A673 (cell line): ENCODE results near the gene SH3D19. TPM values are rescaled to one million over a fixed set of nuclear protein-coding genes. Genes with fewer than 3 reads are reported as not detected.

Experiments used
- BruUV-seq: library from RNA; stranded (reverse); fragments of 400-500 nt; replicated peaks from 2 replicates; lab custom pipeline; 2021; lab: Mats Ljungman, UMichigan
- CTCF ChIA-PET: fragments of 300-600 bp; sonication (Branson Sonifier 250); formaldehyde crosslinking; loops from one replicate; lab custom pipeline; 2022; ENCODE audit warnings: antibody characterized with exemption; lab: Charles Lee
- POLR2A ChIA-PET: fragments of 300-600 bp; sonication (Branson Sonifier 250); formaldehyde crosslinking; loops from one replicate; lab custom pipeline; 2022; ENCODE audit warnings: antibody characterized with exemption; ENCODE audit not compliant: low non-redundant PET; lab: Charles Lee
- DNase-seq: peaks from one replicate; pipeline ENCODE4 v3.0.0-alpha.2; 2015; ENCODE audit warnings: low spot score
- H3K27ac ChIP-seq: fragments of 200-600 bp; sonication (generic); 2 replicates; pipeline ENCODE4 v1.5.1; 2016; ENCODE audit warnings: mixed run types, low read depth, mild to moderate bottlenecking, mixed read lengths, antibody characterized with exemption, low read length; ENCODE audit not compliant: poor library complexity, severe bottlenecking
- H3K27me3 ChIP-seq: fragments of 200-600 bp; sonication (generic); replicated peaks from 2 replicates; pipeline ENCODE4 v1.6.1; 2017; ENCODE audit warnings: mixed run types, low read depth, mild to moderate bottlenecking, mixed read lengths, antibody characterized with exemption, low read length; ENCODE audit not compliant: insufficient read depth, poor library complexity
- H3K36me3 ChIP-seq: fragments of 200-600 bp; sonication (generic); 2 replicates; pipeline ENCODE4 v1.6.1; 2016; ENCODE audit warnings: mixed run types, mild to moderate bottlenecking, mixed read lengths, antibody characterized with exemption, low read length; ENCODE audit not compliant: insufficient read depth, poor library complexity, severe bottlenecking
- H3K4me1 ChIP-seq: fragments of 200-600 bp; sonication (generic); 2 replicates; pipeline ENCODE4 v1.6.1; 2017; ENCODE audit warnings: mixed run types, mild to moderate bottlenecking, mixed read lengths, antibody characterized with exemption, low read length; ENCODE audit not compliant: insufficient read depth, poor library complexity, severe bottlenecking
- H3K4me3 ChIP-seq: fragments of 200-600 bp; sonication (generic); 2 replicates; pipeline ENCODE4 v1.5.1; 2016; ENCODE audit warnings: low read depth, mixed run types, mild to moderate bottlenecking, mixed read lengths, low read length; ENCODE audit not compliant: poor library complexity, severe bottlenecking
- H3K9me3 ChIP-seq: fragments of 200-600 bp; sonication (generic); 2 replicates; pipeline ENCODE4 v1.6.1; 2016; ENCODE audit warnings: mixed run types, low read depth, mild to moderate bottlenecking, mixed read lengths, antibody characterized with exemption, low read length; ENCODE audit not compliant: poor library complexity, severe bottlenecking
- CTCF ChIP-seq: fragments of 300-800, 200-600 bp; sonication (generic); conservative IDR thresholded peaks from 2 replicates; pipeline ENCODE4 v1.5.1; 2017; ENCODE audit warnings: low read depth, mild to moderate bottlenecking, antibody characterized with exemption, low read length, moderate library complexity, mixed read lengths
- EZH2 ChIP-seq: fragments of 200-600 bp; sonication (generic); IDR thresholded peaks from 2 replicates; pipeline ENCODE4 v1.6.1; 2017; ENCODE audit warnings: borderline replicate concordance, low read depth, mild to moderate bottlenecking, mixed read lengths, antibody characterized with exemption, low read length; ENCODE audit not compliant: poor library complexity, severe bottlenecking
- intact Hi-C: fragments of 100-400 bp; cut with micrococcal nuclease; formaldehyde crosslinking; loops from one replicate; pipeline ENCODE4 v1.10.0; 2022; ENCODE audit not compliant: unreplicated experiment
- total RNA-seq: library from RNA; stranded (reverse); gene quantifications from 2 replicates; pipeline ENCODE4 v1.2.3, GENCODE V29; 2021

Gene SH3D19
- total RNA-seq, 1 experiment from 2014 or later = 0.86 TPM

- ChIA-PET CTCF (no interaction called here), POLR2A (no interaction called here)
- TF ChIP-seq CTCF (no peak), EZH2 (no peak)
- H3K27ac ChIP-seq = no peak overlapping the region
- H3K9me3 ChIP-seq = no peaks in the 10 kb centered on the region
- intact Hi-C loops = no loop called here
- no peaks in the 10 kb centered on the region for H3K27me3 ChIP-seq
- no peak for DNase-seq
- no peaks in the 10 kb centered on the region for H3K36me3 ChIP-seq
- no peak overlapping the region for H3K4me3 ChIP-seq
- no TSS peak for BruUV-seq
- no peaks in the 10 kb centered on the region for H3K4me1 ChIP-seq
Observed at GRCh38 chr4:151204925-151205524, 120.4 kb downstream of the SH3D19 start.

DNA sequence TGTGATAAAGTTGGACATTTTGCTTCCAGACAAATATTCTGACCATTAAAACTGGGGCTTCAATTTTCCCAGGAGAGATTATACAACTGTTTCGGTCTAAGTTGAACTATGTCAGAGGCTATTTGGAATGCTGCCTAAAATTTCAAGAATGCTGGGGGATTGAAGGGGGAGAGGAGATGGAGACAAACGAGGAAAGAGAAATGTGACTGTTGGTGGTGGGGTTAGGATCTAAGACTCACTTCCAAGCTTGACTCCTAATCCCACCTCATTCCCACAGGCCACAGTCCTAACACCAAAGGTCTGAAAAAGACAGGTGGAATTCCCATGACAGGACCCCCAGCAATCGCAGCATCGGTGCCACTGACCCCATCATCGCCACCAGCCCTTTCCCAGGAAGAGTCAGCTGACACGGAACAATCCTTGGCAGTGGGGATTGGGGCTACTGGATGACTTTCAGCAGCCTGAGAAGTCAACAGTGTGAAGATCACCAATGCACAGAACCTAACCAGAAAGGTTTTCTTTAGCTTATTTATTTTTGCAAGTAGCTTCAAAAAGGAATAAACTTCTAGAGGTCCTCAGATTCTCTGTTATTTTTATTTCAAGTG, 122.5 kb downstream of the SH3D19 start:
- ChIA-PET POLR2A (no interaction called here), CTCF (no interaction called here)

GRCh38 chr4:151202381-151202780, 123.0 kb downstream of the SH3D19 start:
- ChIA-PET POLR2A (no interaction called here), CTCF (no interaction called here)
- Histone ChIP-seq H3K4me1 (no peaks in the 10 kb centered on the region), H3K9me3 (no peaks in the 10 kb centered on the region), H3K27me3 (no peaks in the 10 kb centered on the region), H3K4me3 (no peak overlapping the region), H3K27ac (no peak overlapping the region), H3K36me3 (no peaks in the 10 kb centered on the region)
- intact Hi-C loops = no loop called here
- no peak for DNase-seq
- TF ChIP-seq EZH2 = no peak
- TF ChIP-seq CTCF = no peak
- BruUV-seq = no TSS peak

More for the DNA sequence above, 122.5 kb downstream of the SH3D19 start:
- H3K36me3 ChIP-seq = no peaks in the 10 kb centered on the region
- TF ChIP-seq EZH2 (no peak), CTCF (no peak)
- no TSS peak for BruUV-seq
- intact Hi-C loops = no loop called here
- H3K9me3 ChIP-seq = no peaks in the 10 kb centered on the region
- no peaks in the 10 kb centered on the region for H3K4me1 ChIP-seq
- no peak overlapping the region for H3K4me3 ChIP-seq
- no peak overlapping the region for H3K27ac ChIP-seq
- H3K27me3 ChIP-seq = no peaks in the 10 kb centered on the region
- DNase-seq = no peak
